ENCODE measurements around the gene ORC3. TPM values are rescaled to one million over a fixed set of nuclear protein-coding genes. Genes with fewer than 3 reads are reported as not detected.

Gene ORC3
- total RNA-seq: 10 to 100 TPM; 17.5 to 27.6 (median 23.7) TPM
- 10 to 100 TPM; 10.2 to 11.8 (median 10.3) TPM for polyA plus RNA-seq

DNA sequence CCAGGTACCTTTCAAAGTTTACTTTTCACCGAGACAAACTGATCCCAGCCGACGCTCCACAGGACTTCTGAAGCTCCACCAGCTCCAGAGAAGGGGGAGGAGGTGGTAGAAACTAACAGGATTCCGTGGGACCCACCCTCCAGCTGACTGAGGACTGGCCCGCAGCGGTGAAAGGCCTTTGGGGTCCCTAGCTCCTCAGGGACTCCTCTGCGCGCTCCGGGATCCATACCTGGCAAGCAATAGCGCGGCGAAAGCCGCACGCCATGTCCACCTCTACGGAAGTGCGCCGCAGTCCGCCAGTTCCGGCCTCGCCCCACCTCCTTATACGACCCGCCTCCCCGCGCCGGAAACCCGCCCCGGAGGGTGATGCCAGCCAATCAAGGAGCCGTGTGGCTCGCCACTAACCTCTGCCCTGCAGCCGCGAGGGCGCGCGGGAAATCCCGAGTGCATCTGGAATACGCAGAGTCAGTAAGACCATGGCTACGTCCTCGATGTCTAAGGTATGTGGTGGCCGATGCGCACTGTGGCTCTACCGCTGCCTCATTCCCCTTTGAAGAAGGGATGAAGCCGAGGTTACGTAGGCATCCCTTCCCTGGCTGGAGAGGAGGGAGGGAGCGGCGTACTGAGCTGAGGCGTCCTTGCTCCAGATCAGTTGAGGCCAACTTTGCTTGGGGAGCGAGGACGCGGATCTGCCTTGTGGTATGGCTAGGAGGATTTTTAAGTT is at the start of gene ORC3, which contains the start of gene RARS2:
TSS of gene ORC3 (plus strand) at position 443 of the 724 bp plus-strand sequence. CDS start at position 477, 34 bp downstream.
TSS of gene RARS2 (minus strand) at position 295 of the 724 bp plus-strand sequence. CDS start at position 265, 30 bp downstream.
- Histone ChIP-seq H3K27ac (peak within 1 kb of the TSS; percentile 81 to 88 (median 87)), H3K27me3 (no peaks in the 10 kb centered on the region), H3K36me3 (peaks cover 0 to 15% (median 0%) of the 10 kb centered on the region in 4 donors), H3K4me1 (peaks cover 0 to 51% (median 28%) of the 10 kb centered on the region in 4 donors), H3K4me3 (peak within 1 kb of the TSS; percentile 81 to 89 (median 84)), H3K9me3 (no peaks in the 10 kb centered on the region)
- intact Hi-C loops (cut with DNase I): loop anchor here (1.0 to 10.0 kb wide), 2 partner anchors 112 to 195 kb away; partner anchors contain the start of gene AKIRIN2
- DNase-seq: peak; percentile 98
- 0% methylated on average over 49 of the region's 49 CpGs for WGBS, 2 donors
- TF ChIP-seq POLR2AphosphoS5 (IDR thresholded peaks at IDR 0.05): peak; percentile 78 to 95 (median 94)
- peak; percentile 90 to 92 for TF ChIP-seq POLR2A (IDR thresholded peaks at IDR 0.05)
- TF ChIP-seq, protein P1, sequence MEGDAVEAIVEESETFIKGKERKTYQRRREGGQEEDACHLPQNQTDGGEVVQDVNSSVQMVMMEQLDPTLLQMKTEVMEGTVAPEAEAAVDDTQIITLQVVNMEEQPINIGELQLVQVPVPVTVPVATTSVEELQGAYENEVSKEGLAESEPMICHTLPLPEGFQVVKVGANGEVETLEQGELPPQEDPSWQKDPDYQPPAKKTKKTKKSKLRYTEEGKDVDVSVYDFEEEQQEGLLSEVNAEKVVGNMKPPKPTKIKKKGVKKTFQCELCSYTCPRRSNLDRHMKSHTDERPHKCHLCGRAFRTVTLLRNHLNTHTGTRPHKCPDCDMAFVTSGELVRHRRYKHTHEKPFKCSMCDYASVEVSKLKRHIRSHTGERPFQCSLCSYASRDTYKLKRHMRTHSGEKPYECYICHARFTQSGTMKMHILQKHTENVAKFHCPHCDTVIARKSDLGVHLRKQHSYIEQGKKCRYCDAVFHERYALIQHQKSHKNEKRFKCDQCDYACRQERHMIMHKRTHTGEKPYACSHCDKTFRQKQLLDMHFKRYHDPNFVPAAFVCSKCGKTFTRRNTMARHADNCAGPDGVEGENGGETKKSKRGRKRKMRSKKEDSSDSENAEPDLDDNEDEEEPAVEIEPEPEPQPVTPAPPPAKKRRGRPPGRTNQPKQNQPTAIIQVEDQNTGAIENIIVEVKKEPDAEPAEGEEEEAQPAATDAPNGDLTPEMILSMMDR (IDR thresholded peaks at IDR 0.05): no peak

DNA sequence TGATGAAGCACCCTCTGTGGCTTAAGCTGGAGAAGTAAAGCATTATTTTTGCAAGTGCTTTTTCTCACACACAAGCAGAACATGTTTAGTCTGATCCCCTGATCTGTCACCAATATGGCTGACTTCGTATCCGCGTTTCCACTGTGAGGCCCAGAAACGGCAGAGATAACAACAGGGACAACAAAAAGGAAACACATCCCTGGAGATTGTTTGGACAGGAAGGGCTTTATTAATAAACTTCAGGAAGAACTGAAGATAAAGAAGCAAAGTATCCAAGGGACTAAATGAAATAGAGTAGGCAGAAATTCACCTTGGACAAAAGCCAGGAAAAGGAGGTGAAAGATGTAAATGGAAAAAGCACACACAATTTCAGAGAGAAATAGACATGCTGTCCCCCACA is 49.4 kb upstream of the ORC3 start:
- TF ChIP-seq POLR2AphosphoS5 (IDR thresholded peaks at IDR 0.05) (no peak), EP300 (IDR thresholded peaks at IDR 0.05) (no peak), POLR2A (IDR thresholded peaks at IDR 0.05) (no peak)
- TF ChIP-seq, protein P1 (IDR thresholded peaks at IDR 0.05): no peak
- intact Hi-C loops (cut with DNase I): no loop called here
- Histone ChIP-seq H3K36me3 (peaks cover 0 to 46% (median 5%) of the 10 kb centered on the region in 4 donors), H3K27me3 (no peaks in the 10 kb centered on the region), H3K27ac (no peak overlapping the region), H3K4me1 (no peaks in the 10 kb centered on the region), H3K9me3 (no peaks in the 10 kb centered on the region), H3K4me3 (no peak overlapping the region)
- 92 to 95% methylated on average over 4 of the region's 4 CpGs for WGBS, 2 donors
- DNase-seq: no peak

DNA sequence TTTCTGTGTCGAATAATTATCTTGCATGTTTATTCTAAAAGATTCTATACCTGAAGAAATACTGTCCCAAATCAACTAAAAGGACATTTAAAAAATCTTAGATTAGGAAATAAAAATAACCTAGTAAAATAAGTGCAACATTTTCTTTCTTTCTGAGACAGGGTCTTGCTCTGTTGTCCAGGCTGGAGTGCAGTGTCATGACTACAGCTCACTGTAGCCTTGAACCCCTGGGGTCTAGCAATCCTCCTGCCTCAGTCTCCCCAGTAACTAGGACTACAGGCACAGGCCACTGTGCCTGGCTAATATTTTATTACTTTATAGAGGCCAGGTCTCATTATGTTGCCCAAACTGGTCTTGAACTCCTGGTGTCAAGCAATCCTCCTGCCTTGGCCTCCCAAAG is 48.9 kb upstream of the ORC3 start:
- H3K27me3 ChIP-seq: no peaks in the 10 kb centered on the region
- peaks cover 0 to 46% (median 5%) of the 10 kb centered on the region in 4 donors for H3K36me3 ChIP-seq
- H3K9me3 ChIP-seq: no peaks in the 10 kb centered on the region
- WGBS, 2 donors: 100% methylated on average over 1 of the region's 1 CpG
- no peaks in the 10 kb centered on the region for H3K4me1 ChIP-seq
- H3K4me3 ChIP-seq: no peak overlapping the region
- intact Hi-C loops (cut with DNase I): no loop called here
- no peak for TF ChIP-seq EP300 (IDR thresholded peaks at IDR 0.05)
- no peak for TF ChIP-seq POLR2A (IDR thresholded peaks at IDR 0.05)
- TF ChIP-seq, protein P1 (IDR thresholded peaks at IDR 0.05): no peak
- TF ChIP-seq POLR2AphosphoS5 (IDR thresholded peaks at IDR 0.05): no peak
- H3K27ac ChIP-seq: no peak overlapping the region
- DNase-seq: no peak

DNA sequence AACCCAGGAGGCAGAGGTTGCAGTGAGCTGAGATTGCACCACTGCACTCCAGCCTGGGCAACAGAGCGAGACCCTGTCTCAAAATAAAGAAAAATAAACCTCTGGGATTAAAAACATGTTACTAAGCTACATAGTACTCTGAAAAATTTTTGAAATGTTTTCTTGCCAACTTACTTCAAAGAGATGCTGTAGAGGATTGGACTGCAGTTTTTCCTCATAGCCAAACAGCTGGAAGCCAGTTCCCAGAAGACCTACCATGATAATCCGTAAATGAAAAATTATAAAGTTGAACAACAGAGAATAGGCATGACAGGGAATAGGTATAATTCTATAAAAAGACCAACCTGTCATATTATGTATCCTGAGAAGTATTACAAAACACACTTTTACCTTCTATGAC is 48.2 kb upstream of the ORC3 start:
- Histone ChIP-seq H3K27ac (no peak overlapping the region), H3K4me1 (no peaks in the 10 kb centered on the region), H3K36me3 (peaks cover 0 to 46% (median 5%) of the 10 kb centered on the region in 4 donors), H3K4me3 (no peak overlapping the region), H3K9me3 (no peaks in the 10 kb centered on the region), H3K27me3 (no peaks in the 10 kb centered on the region)
- intact Hi-C loops (cut with DNase I): no loop called here
- DNase-seq: no peak
- WGBS, 2 donors: 95 to 99% methylated on average over 2 of the region's 2 CpGs
- TF ChIP-seq POLR2A (IDR thresholded peaks at IDR 0.05): no peak

DNA sequence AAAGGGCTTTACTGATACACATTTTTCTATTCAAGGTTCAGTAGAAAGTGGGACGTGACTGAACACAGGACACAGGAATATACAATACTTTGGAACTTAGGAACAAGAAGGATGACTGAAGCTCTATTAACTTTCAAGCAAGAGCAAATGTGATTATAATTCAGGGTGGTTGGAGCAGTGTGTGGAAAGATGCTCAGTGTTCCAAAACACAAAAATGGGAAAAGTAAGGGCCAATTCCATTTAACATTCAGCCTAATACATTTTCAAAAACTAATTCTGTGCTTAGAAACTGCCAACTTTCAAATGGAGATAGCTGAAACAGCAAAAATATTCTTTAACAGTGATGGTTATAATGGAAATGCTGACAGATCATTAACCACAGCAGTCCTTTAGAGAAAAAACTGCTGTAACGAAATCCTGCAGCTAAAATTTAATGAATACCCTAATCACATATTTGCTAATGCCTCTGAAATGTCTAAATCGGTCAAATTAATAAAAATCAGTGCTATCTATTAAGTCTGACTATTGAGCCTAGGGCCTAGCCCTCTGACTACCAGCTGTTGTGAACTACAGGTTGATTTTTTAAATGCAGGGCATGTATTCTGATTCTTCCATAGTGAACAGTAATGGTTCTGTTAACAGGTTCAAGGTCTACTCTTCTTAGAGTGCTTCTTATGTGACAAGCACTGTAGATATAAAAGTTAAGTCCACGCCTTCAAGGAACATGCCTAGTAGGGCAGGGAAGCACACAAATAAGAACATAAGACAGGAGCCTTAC is 46.0 kb upstream of the ORC3 start:
- intact Hi-C loops (cut with DNase I): no loop called here
- Histone ChIP-seq H3K9me3 (no peaks in the 10 kb centered on the region), H3K27ac (no peak overlapping the region), H3K4me3 (no peak overlapping the region), H3K27me3 (no peaks in the 10 kb centered on the region), H3K36me3 (peaks cover 0 to 52% (median 5%) of the 10 kb centered on the region in 4 donors), H3K4me1 (no peaks in the 10 kb centered on the region)
- WGBS, 2 donors: 89 to 94% methylated on average over 4 of the region's 4 CpGs
- DNase-seq: no peak
- TF ChIP-seq POLR2AphosphoS5 (IDR thresholded peaks at IDR 0.05) (no peak), POLR2A (IDR thresholded peaks at IDR 0.05) (no peak)
- TF ChIP-seq, protein P1 (IDR thresholded peaks at IDR 0.05): no peak

Data from sigmoid colon (tissue), 7 donors.